Hindlimb muscle (tissue), 1 donor: ENCODE results near the gene SPANXB1. TPM values are rescaled to one million over a fixed set of nuclear protein-coding genes. Genes with fewer than 3 reads are reported as not detected.
"Not testable (repeated sequence)": the region's sequence is repeated elsewhere in the genome, so short reads cannot be mapped to it uniquely, and the experiment has no call there.

Experiments used
- DNase-seq: peaks from one replicate; pipeline ENCODE4 v3.0.0-alpha.2; 2013
- polyA plus RNA-seq: library from polyadenylated mRNA; unstranded; fragments of 120-200 nt; gene quantifications from one replicate; pipeline ENCODE4 v1.2.1, GENCODE V29; 2013; ENCODE audit not compliant: insufficient read length

The SPANXB1 gene
- not detected for polyA plus RNA-seq

DNA sequence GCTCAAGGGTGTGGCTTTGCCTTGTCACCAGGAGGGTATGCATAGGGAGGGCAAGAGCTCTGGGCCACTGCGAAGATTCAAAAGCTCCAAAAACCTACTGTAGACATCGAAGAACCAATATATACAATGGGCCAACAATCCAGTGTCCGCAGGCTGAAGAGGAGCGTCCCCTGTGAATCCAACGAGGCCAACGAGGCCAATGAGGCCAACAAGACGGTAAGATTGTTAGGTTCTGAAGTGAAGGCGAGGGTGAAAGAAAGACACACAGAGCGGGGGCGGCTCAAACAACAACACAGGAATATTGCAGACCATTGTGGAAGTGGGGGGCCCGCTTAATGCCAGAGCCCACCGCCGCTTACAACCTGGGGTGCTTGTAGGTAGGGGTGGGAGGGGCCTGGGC lies at the start of gene SPANXB1:
SPANXB1 (plus strand) TSS at position 27 of the 400 bp plus-strand sequence; CDS start at position 127, 100 bp downstream.
- DNase-seq: not testable (repeated sequence)

- no peak for DNase-seq
Measured at GRCh38 chrX:140967036-140967435, 35.4 kb upstream of the SPANXB1 start.

GRCh38 chrX:140971099-140971795 lies 31.1 kb upstream of the SPANXB1 start:
- DNase-seq: no peak

- no peak for DNase-seq
Measured at GRCh38 chrX:140975472-140975871, 26.9 kb upstream of the SPANXB1 start.

DNA sequence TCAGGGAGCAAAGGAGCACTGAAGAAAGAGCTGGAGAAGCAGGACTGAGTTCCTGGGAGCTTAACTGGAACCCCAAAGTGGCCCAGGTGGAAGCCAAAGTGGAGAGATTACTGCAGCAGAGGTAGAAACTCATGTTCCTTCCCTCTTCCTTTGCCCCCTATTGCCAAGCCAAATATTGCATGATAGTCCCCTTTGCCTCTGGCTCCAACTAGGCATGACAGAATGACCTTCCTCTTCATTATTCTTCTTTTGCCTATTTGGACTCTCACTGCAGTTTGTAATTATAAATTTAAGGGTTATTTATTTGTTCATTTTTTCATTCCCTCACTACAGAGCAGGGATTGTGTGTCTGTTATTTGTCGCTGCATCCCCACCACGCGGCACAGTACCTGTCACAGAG lies 22.1 kb upstream of the SPANXB1 start:
- no peak for DNase-seq

GRCh38 chrX:140983730-140984129 lies 18.7 kb upstream of the SPANXB1 start:
- DNase-seq: no peak

GRCh38 chrX:141005243-141005642 lies 2.8 kb downstream of the SPANXB1 start:
- DNase-seq: not testable (repeated sequence)

DNA sequence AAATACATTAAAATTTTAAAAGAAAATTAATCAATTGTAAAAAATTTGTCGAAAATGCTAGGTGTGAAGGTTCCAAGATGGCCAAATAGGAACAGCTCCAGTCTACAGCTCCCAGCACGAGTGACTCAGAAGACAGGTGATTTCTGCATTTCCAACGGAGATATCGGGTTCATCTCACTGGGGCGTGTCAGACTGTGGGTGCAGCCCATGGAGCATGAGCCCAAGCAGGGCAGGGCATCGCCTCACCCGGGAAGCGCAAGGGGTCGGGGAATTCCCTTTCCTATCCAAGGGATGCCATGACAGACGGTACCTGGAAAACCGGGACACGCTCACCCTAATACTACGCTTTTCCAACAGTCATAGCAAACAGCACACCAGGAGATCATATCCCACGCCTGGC lies 41.9 kb downstream of the SPANXB1 start:
- DNase-seq: not testable (repeated sequence)

DNA sequence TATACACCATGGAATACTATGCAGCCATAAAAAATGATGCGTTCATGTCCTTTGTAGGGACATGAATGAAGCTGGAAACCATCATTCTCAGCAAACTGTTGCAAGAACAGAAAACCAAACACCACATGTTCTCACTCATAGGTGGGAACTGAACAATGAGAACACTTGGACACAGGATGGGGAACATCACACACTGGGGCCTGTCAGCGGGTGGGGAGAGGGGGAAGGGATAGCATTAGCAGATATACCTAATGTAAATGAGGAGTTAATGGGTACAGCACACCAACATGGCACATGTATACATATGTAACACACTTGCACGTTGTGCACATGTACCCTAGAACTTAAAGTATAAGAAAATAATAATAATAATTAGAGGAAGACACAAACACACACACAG lies 47.5 kb downstream of the SPANXB1 start:
- DNase-seq: not testable (repeated sequence)

GRCh38 chrX:141052098-141052497 lies 49.7 kb downstream of the SPANXB1 start:
- DNase-seq: not testable (repeated sequence)

Other genes with a start within 250 kb of the SPANXB1 start
- 49.7 TPM for gene LDOC1, start 174.5 kb downstream of the SPANXB1 start, polyA plus RNA-seq
- gene SPANXC, start 239.9 kb downstream of the SPANXB1 start, polyA plus RNA-seq: not detected